ENCODE data around the gene ZBTB16.

Gene ZBTB16

DNA sequence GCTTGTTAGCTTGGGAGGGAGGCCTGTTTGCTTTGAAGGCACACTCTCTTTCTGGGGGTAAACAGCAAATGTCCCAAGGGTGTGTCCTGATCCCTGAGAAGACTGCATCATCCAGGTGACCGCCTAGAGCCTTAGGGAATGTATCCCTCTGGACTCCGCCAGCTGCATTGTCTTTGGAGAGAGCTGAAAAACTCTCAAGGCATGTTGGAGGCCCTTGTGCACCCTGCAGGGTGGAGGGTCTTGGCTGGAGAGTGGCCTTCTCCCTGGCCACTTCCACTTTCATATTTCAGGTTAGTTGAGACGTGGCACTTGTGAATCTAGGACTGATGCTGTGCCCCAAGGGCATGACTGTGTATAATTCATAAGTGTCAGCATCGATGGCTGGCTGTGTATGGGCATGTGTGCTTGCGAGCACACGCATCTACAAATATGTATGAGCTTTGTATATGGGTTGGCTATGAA is 70.6 kb downstream of the ZBTB16 start:
- peak overlapping the region; percentile 59 for H3K4me3 Mint-ChIP-seq
- peaks cover 75% of the 10 kb centered on the region for H3K4me1 Mint-ChIP-seq
- no peaks in the 10 kb centered on the region for H3K9me3 Mint-ChIP-seq
- peaks cover 10% of the 10 kb centered on the region for H3K36me3 Mint-ChIP-seq
- peak; percentile 53 for ATAC-seq
- DNase-seq (ENCODE audit: low spot score in 2 of 2): no peak
- peak overlapping the region; percentile 88 for H3K27ac Mint-ChIP-seq

DNA sequence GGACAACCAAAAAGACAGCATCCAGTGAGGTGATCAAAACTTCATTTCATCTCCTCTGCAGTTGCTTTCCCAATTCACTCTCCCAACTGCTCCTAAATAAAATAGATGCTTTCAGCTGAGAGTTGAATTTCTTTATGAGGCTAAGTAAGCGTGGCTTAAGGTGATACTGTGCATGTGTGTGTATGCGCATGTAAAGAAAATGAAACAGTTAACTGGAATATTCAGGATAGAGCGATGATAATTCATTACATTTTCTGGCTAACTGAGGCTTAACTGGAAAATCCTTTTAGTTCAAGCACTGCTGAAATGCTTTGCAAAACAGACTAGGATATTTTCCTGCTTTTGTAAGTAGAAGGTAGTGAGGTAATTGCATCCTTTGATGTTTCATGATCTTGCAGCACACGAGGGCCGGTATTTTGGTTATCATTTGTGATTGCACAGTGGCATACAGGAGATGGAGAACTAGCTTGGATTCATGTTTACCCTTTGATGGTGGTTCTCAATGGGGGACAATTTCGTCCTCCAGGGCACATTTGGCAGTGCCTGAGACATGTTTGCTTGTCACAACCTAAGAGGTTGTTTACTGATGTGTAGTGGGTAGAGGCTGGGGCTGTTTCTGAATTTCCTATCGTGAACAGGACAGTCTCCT is 71.2 kb downstream of the ZBTB16 start:
- H3K27ac Mint-ChIP-seq: peak overlapping the region; percentile 88
- no peaks in the 10 kb centered on the region for H3K9me3 Mint-ChIP-seq
- H3K36me3 Mint-ChIP-seq: peaks cover 10% of the 10 kb centered on the region
- ATAC-seq (no peak), DNase-seq (ENCODE audit: low spot score in 2 of 2) (no peak)
- H3K4me3 Mint-ChIP-seq: peak overlapping the region; percentile 59
- peaks cover 73% of the 10 kb centered on the region for H3K4me1 Mint-ChIP-seq

DNA sequence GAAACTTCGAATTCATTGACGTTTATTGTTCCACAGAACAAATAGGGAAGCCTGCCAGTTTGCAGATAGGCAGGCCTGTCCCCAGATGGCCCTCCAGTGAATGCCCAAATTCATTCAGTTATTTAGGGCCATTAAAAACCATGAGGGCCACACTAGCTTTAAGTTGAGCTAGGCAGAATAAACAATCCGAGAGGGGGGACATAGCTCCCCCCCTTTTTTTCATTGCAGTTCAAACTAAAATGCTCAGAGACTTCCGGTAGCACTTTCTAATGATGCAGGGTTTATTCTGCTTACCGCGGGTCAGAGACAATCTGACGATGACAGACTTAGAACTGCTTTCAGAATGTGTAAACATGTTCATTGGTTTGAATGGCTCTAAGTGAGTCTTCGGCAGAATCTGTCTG is 72.0 kb downstream of the ZBTB16 start:
- Mint-ChIP-seq H3K36me3 (peaks cover 3% of the 10 kb centered on the region), H3K4me3 (peak overlapping the region; percentile 59), H3K27ac (peak overlapping the region; percentile 6), H3K4me1 (peaks cover 67% of the 10 kb centered on the region), H3K9me3 (no peaks in the 10 kb centered on the region)
- ATAC-seq: peak; percentile 94
- no peak for DNase-seq (ENCODE audit: low spot score in 2 of 2)

DNA sequence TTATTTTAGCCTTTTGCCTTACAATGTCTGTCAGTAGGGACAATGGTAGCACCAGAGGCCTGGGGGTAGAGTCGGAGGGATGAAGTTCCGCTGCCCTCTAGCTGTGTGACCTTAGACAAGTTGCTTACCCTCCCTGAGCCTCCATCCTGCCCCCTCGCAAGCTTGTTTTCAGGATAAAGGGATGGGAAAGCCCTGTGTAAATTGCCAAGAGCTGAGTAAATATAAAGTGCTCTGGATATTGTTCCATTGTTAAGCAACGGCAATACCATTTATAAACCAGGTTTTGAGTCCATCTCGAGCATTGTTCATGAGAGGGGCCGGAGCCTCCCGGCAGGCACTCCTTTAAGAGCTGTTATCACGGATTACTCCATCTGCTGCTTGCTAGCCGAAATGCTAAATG is 72.9 kb downstream of the ZBTB16 start:
- H3K36me3 Mint-ChIP-seq: peaks cover 2% of the 10 kb centered on the region
- H3K4me1 Mint-ChIP-seq: peaks cover 67% of the 10 kb centered on the region
- no peak overlapping the region for H3K27ac Mint-ChIP-seq
- H3K9me3 Mint-ChIP-seq: no peaks in the 10 kb centered on the region
- no peak for ATAC-seq
- no peak for DNase-seq (ENCODE audit: low spot score in 2 of 2)
- H3K4me3 Mint-ChIP-seq: no peak overlapping the region

DNA sequence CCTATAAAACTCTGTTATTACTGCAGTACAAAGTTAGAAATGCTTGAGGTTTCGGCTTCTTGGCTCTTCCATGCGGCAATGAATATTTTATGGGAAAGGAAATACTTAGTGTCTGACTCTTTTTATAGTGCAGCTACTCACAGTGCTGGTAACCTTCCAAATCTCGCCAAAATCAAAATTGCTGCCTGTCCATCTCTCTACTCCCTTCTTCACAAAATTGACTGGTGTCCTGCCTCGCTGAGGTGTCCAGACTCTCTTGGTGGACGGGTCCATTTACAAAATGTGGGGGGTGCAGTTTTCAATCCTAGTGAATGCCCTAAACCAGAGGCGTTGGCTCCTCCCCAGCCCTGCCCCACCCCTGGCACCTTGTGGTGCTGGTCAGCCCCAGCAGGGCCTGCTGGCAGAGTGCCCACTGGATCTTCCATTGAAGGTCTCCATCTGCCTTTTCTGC is 73.5 kb downstream of the ZBTB16 start:
- DNase-seq (ENCODE audit: low spot score in 2 of 2): no peak

DNA sequence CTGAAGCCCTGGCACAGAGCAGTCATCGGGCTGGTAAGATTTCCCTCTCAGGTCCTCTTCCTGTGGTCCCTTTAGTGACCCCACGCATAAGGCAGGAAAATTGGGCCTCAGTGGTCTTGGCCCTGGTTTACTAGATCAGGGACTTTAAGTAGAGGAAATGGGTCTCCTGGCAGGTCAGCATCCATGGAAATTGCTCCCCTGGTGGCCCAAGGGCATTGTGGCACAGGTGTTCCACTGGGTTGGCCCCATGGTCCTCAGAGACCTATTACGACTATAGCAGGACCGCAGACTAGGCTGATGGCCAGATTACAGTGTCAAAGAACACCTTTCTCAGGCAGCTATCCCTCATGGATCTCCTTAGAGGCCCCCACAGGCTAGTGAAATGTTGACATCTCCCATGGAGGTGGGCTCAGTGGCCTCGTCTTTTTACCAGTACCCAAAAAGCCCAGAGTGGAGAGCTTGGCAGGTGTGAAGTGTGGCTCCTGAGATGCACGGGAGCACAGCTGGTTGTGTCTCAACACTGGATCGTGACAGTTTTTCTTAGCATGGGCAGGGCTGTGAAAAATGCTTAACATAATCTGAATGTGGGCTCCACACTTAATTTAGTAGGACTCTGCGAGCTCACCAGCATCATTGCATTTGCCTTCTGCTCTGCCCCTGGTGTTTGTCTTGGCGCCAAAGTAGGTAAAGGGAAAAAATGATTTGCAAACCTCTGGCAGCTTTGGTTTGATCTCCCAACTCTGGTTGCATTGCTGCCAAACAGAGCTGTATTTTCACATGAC is 74.2 kb downstream of the ZBTB16 start:
- Mint-ChIP-seq H3K36me3 (peaks cover 9% of the 10 kb centered on the region), H3K4me3 (no peak overlapping the region), H3K27ac (peak overlapping the region; percentile 44), H3K9me3 (no peaks in the 10 kb centered on the region), H3K4me1 (peaks cover 65% of the 10 kb centered on the region)
- no peak for DNase-seq (ENCODE audit: low spot score in 2 of 2)
- no peak for ATAC-seq

More for the DNA sequence above, 73.5 kb downstream of the ZBTB16 start:
- Mint-ChIP-seq H3K27ac (no peak overlapping the region), H3K36me3 (peaks cover 7% of the 10 kb centered on the region), H3K4me3 (no peak overlapping the region), H3K9me3 (no peaks in the 10 kb centered on the region), H3K4me1 (peaks cover 67% of the 10 kb centered on the region)
- ATAC-seq: no peak

DNA sequence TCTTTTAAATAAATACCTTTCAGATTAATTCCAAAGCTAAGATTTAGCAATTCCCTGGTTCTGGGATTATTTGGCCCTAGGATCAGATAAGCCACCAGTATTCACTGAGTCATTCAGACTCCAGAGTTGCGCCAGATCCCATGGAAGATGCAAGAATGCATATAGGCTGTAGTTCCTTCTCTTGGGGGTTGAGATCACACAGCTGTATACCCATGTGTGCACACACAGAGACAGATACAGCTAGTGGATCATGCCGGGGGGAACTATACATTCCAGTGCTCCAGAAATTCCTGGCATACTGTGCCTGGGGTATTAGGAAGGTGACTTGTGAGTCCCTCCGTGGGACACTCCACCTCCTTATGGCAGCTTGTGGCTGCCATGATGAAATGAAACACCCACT is 75.4 kb downstream of the ZBTB16 start:
- H3K4me3 Mint-ChIP-seq: no peak overlapping the region
- no peak for ATAC-seq
- H3K9me3 Mint-ChIP-seq: no peaks in the 10 kb centered on the region
- H3K4me1 Mint-ChIP-seq: peaks cover 66% of the 10 kb centered on the region
- H3K27ac Mint-ChIP-seq: peak overlapping the region; percentile 63
- peaks cover 21% of the 10 kb centered on the region for H3K36me3 Mint-ChIP-seq
- no peak for DNase-seq (ENCODE audit: low spot score in 2 of 2)

DNA sequence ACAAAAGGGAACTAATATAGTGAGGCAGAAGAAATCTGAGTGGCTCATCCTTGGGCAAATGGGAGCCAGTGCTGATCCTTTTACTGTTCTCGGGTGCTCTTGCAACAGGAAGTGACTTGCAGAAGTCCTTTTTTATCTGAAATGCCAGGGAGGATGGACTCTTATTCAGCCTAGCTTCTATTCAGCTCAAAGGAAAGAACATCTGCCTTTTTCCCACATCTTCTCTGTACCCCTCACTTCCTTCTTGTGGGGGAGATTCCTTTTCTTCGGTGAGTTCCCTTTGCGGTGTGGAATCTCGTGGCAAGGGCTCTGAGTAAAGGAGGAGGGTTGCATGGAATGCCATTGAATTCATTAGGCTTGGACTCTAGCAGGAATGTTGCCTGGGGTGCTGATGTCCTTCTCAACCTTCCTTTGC is 76.2 kb downstream of the ZBTB16 start:
- DNase-seq (ENCODE audit: low spot score in 2 of 2) (no peak), ATAC-seq (no peak)
- H3K4me1 Mint-ChIP-seq: peaks cover 65% of the 10 kb centered on the region
- peak overlapping the region; percentile 62 for H3K4me3 Mint-ChIP-seq
- no peaks in the 10 kb centered on the region for H3K9me3 Mint-ChIP-seq
- H3K27ac Mint-ChIP-seq: peak overlapping the region; percentile 63
- H3K36me3 Mint-ChIP-seq: peaks cover 27% of the 10 kb centered on the region

DNA sequence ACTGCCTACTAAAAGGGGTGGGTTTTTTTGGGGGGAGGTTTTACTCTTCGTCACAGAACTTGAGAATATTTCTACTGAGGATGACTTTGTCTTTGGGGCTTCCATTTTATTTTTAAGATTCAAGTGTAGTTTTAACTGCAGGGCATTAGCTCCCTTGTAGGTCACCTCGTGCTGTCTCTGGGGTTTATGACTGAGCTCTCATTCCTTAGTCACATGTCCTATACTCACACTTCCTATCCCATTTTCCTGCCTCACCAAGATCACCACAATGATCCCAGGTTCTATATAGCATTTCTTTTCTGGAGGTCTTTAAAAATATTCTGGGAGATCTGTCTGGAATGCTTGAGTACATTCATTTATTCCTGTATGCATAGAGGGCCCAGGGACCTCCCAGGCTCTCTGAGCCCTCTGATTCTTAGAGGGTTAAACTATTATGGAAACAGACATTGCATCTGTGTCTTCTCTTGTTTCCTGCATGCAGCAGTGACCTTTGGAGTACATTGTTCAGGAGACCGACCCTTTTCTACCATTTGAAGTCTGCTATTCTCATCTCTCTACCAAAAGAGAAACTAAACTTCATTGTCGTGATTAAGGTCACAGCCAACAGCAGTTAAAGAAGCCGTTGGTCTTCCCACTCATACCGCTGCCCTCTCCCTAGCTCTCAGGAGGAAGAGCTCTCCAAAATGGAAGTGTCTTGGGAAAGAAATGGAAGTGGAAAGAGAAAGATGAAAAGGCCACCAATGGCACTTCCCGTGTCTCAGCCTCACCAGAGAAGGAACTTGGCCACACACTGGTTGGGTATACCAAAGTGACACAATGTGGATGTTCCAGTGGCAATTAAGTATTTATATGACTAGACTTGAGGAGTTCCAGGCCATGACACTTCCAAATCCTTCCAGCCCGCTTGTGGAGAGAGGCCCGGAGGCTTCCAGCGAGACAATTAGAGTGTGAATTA is 77.5 kb downstream of the ZBTB16 start:
- peak; percentile 40 for ATAC-seq
- Mint-ChIP-seq H3K27ac (peak overlapping the region; percentile 92), H3K36me3 (peaks cover 36% of the 10 kb centered on the region), H3K9me3 (no peaks in the 10 kb centered on the region), H3K4me3 (peak overlapping the region; percentile 62), H3K4me1 (peaks cover 68% of the 10 kb centered on the region)
- no peak for DNase-seq (ENCODE audit: low spot score in 2 of 2)

DNA sequence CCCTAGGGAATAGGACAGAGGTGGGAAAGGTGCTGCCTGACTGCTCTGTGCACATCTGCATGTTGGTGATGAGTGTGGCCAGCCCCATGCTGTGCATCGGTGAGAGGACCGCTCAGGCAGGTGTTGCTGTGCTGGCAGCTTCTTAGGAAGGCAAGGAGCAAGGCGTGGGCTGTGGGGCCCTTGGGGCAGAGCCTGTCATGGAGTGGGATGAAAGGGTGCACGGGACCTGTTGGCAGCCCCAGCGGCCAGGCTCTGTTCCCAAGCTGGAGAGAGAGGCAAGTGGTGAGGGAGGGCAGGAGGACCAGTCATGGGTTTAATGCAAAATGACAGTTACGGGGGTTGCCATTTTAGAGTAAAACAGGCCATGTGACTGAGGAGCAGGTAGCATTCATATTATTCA is 78.3 kb downstream of the ZBTB16 start:
- peak overlapping the region; percentile 92 for H3K27ac Mint-ChIP-seq
- H3K36me3 Mint-ChIP-seq: peaks cover 36% of the 10 kb centered on the region
- ATAC-seq (no peak), DNase-seq (ENCODE audit: low spot score in 2 of 2) (no peak)
- peaks cover 71% of the 10 kb centered on the region for H3K4me1 Mint-ChIP-seq
- H3K9me3 Mint-ChIP-seq: no peaks in the 10 kb centered on the region
- H3K4me3 Mint-ChIP-seq: peak overlapping the region; percentile 62

DNA sequence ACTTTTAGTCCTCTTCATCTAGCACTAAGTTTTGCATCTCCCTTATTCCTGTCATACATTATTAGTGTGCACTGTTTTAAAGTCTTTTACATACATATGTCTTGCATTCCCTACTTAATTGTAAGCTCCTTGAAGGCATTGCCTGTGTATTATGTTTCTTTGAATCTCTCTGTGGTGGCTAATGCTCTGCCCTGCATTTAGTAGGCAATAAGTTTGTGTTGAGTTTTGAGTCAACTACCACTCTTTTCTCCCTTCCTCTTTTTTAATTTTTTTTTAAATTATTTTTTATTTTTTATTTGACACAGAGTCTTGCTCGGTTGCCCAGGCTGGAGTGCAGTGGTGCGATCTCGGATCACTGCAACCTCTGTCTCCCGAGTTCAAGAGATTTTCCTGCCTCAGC is 78.9 kb downstream of the ZBTB16 start:
- no peak for ATAC-seq
- peaks cover 70% of the 10 kb centered on the region for H3K4me1 Mint-ChIP-seq

DNA sequence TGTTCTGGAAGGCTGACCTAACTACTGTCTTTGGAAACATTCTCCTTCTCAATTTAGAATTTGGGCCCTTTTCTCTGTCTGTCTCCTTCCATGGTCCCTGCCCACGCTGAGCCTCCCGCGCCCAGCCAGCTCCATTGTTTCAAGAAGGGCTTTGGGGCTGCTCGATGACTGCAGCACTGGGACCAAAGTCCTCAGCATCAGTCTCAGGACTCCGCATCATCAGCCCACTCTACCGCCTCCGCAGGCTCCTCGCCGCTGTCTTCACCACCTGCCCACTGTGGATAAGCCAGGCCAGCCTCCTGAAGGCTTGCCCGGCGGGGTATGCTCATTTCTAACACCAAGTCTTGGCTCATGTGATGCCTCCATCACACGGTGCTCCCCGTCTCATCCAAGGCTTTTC is 81.3 kb downstream of the ZBTB16 start:
- Mint-ChIP-seq H3K27ac (no peak overlapping the region), H3K4me3 (no peak overlapping the region), H3K9me3 (no peaks in the 10 kb centered on the region), H3K36me3 (peaks cover 36% of the 10 kb centered on the region), H3K4me1 (peaks cover 74% of the 10 kb centered on the region)
- DNase-seq (ENCODE audit: low spot score in 2 of 2) (no peak), ATAC-seq (no peak)

More for the DNA sequence above, 78.9 kb downstream of the ZBTB16 start:
- H3K36me3 Mint-ChIP-seq: peaks cover 36% of the 10 kb centered on the region
- H3K9me3 Mint-ChIP-seq: no peaks in the 10 kb centered on the region
- H3K27ac Mint-ChIP-seq: no peak overlapping the region
- H3K4me3 Mint-ChIP-seq: no peak overlapping the region
- no peak for DNase-seq (ENCODE audit: low spot score in 2 of 2)

DNA sequence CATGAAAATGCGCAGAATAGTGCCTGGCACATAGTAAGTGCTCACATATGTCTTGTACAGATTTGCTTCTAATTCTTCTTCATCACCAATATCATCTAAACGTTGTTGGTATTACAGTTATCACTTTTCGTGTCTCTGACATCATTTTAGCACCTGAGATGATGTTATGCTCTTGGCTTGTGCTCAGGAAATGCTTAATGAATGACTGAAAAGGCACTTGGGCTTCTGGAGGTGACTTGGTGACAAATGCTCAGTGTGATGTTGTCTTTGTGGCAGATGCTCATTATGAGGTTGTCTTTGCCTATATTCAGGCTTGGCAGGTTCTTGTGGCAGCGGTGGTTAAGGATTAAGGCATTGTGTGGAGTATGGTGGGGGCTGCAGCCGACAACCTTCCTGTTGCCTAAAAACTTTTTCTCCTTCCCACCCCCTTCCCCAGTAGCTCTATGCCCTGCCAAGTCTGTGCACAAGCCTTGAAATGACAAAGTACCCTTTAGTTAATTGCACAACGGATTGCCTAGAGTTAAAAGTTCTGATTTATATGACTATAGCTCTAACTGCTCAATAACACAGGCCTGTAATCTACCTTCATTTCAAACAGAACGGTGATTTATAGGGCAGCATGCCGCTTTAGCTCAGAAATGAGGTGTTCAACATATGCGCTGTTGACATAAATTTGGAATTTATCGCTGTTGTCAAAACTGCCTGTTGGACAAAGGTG is 82.5 kb downstream of the ZBTB16 start:
- no peak for DNase-seq (ENCODE audit: low spot score in 2 of 2)
- Mint-ChIP-seq H3K4me1 (peaks cover 68% of the 10 kb centered on the region), H3K36me3 (peaks cover 36% of the 10 kb centered on the region), H3K4me3 (no peak overlapping the region), H3K9me3 (no peaks in the 10 kb centered on the region), H3K27ac (no peak overlapping the region)
- ATAC-seq: peak; percentile 68

DNA sequence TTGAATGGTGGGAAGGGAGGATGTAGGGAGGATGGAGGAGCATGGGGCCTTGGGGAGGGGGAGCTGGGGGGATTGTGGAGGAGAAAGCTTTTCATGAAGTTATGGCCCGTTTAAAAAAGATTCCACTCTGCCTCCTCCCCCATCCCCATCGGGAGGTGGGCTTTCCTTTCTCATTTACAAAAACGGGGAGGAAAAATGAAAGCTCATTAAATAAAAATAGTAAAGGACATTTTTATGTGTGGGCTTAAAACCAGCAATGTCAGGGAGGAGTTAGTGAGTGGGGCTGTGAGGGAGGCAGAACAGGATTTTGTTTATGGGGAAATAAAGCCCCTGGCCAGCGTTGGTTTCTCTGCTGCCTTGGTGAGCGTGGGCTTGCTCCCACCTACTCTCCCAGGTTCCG is 83.2 kb downstream of the ZBTB16 start:
- Mint-ChIP-seq H3K4me1 (peaks cover 63% of the 10 kb centered on the region), H3K9me3 (no peaks in the 10 kb centered on the region), H3K27ac (no peak overlapping the region), H3K4me3 (peak overlapping the region; percentile 13), H3K36me3 (peaks cover 31% of the 10 kb centered on the region)
- ATAC-seq (no peak), DNase-seq (ENCODE audit: low spot score in 2 of 2) (no peak)

Data from stimulated activated effector memory CD8-positive, alpha-beta T cell treated with anti-CD3 and anti-CD28 coated beads, Interleukin-12 subunit alpha, Interleukin-12 subunit beta, amount 100 ng/mL, for 72 hours (primary cell).